Skin epidermis (tissue), 12 donors: ENCODE measurements around the gene EPAS1.

Source experiments
- H3K27ac ChIP-seq, 21 experiments: fragments of 200-600 bp; sonication (generic) in 11 of 21; one replicate each; pipeline ENCODE4 v1.5.0; 2020; ENCODE audit warnings: mild to moderate bottlenecking in 3 of 21, inconsistent platforms in 2 of 21, moderate library complexity in 2 of 21
- H3K4me3 ChIP-seq, 7 experiments: fragments of 200-600 bp; sonication (generic) in 2 of 7; one replicate each; pipeline ENCODE4 v1.5.0; 2020; ENCODE audit warnings: inconsistent platforms in 2 of 7, mild to moderate bottlenecking in 2 of 7, moderate library complexity in 1 of 7

The EPAS1 gene

DNA sequence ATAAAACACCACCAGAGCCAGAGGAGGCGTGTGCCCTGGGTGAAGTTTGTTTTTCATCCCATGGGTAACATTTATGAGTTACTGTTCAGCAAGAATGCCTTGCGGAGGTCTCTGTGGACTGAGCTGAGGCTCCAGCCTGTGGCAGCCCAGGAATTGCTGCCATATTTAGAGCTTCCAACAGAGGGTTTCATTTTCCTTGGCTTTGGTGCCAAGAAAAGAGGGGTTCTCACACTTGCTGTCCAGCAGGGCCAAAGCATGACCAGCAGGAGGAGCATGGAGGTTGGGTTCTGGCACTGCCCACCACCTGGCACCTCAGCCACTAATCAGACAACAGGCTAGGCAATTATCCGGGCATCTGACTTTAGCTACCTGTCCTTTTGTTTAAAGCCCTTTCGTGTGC is 36.7 kb downstream of the EPAS1 start:
- Histone ChIP-seq H3K27ac (peak overlapping the region in 19 of 21 experiments; percentile 5 to 87 (median 62)), H3K4me3 (no peak overlapping the region)

GRCh38 chr2:46334389-46335271 is 37.4 kb downstream of the EPAS1 start:
- H3K4me3 ChIP-seq, result no peak overlapping the region
- peak overlapping the region in 20 of 21 experiments; percentile 1 to 87 (median 66) for H3K27ac ChIP-seq

DNA sequence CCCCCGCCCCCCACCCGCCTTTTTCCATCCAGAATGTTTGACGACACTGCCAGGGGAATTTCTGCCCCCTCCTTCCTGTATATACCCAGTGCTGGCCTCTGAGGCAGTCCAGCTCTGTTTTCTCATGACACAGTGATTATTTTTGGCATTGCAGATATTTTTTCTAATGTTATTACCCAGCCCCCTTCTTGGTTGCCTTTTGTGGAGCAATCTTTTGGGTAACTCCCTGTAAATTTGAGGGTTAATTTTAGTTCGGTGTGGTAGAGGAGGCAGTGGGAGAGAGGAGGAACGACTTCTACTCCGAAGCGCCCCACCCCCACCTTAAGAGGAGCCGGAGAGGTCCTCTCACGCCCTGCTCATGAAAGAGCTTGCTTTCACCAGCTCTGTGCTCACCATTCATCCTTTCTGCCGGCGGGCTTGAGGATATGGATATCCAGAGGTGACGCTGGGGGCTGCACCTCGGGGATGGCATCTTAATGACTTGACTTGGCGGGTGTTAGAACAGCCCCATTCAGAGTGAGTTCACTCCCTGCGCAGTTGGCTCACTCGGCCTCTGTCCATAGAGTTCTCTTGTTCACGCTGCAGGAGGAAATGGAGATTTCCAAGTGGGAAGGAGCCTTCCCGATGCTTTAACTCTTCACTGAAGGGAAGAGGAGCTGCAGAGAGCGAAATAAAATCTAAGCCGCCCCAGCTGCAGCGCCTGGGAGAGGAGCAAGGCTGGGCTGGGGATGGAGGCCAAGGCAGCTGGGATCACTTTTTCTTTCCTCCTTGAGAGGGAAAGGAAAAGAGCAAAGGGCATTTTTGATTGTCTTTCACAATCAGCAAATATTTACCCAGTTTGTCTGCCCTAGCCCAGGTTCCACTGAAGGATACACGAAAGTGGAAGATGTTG is 38.4 kb downstream of the EPAS1 start:
- H3K27ac ChIP-seq, result peak overlapping the region; percentile 7 to 87 (median 62)
- H3K4me3 ChIP-seq, result peak overlapping the region in 2 of 7 experiments; percentile 5 to 21

DNA sequence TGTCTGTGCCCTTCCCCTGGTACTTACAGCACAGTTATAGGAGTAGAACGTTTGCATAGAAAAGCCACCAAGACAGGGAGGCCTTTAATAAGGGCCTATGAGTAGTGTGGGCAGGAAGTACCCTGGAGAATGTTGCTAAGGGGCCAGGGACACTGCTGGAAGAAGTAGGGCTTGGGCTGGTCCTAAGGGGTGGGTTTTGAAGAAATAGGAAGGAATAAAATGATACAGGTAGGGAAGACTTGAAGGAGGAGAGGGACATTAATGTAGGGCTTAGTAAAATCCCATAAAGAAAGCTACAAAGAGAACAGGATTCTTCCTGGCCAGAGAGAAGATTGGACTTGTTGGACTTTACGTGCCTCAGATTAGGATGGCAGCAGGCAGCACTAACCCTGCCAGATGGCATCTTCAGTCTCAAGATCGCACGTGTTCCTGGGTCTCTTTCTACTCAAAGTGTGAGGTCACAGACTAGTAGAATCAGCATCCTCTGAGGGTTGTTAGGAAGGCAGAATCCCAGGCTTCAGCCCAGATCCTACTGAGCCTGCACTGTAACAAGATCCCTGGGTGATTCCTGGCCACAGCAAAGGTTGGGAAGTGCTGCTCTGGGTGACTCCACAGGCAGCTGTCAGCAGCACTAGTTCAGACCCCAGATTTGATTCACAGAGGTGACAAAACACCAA is 39.2 kb downstream of the EPAS1 start:
- Histone ChIP-seq H3K4me3 (no peak overlapping the region), H3K27ac (peak overlapping the region in 20 of 21 experiments; percentile 12 to 87 (median 66))

- Histone ChIP-seq H3K27ac (peak overlapping the region in 10 of 21 experiments; percentile 10 to 87 (median 54)), H3K4me3 (no peak overlapping the region)
These were observed 40.2 kb downstream of the EPAS1 start for GRCh38 chr2:46337208-46337994.

GRCh38 chr2:46338674-46339073 is 41.5 kb downstream of the EPAS1 start:
- peak overlapping the region in 1 of 21 experiments; percentile 29 for H3K27ac ChIP-seq
- H3K4me3 ChIP-seq, result no peak overlapping the region

GRCh38 chr2:46339200-46339599 is 42.0 kb downstream of the EPAS1 start:
- peak overlapping the region in 1 of 21 experiments; percentile 9 for H3K27ac ChIP-seq
- no peak overlapping the region for H3K4me3 ChIP-seq

DNA sequence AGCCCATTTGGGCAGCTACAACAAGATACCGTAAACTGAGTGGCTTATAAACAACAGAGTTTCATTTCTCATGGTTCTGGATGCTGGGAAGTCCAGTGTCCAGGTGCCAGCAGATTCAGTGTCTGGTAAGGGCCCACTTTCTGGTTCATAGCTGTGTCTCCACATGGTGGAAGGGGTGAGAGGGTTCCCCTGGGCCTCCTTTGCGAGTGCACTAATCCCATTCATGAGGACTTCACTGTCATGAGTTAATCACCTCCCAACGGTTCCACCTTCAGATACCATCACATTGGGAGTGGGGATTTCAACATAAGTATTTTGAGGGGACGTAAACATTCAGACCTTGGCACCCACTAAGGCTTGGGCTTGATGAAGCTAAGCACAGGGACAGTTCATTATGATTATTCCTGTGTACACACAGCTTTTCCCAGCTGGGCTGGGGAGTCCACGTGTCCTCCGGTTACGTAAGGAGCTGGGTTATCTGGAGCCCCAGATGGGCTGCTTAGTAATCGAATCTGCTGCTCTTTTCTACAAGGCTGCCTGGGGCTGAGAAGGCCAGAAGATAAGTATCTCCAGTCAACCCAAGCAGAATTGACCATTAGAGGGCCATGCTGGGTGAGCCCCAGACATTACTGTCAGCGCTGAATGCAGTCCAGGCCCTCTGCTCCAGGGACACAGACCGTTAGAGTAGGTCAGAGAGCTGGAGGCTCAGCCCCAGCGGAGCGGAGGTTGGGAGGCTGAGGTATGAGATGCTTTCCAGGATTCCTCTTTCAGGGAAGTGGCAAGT is 42.7 kb downstream of the EPAS1 start:
- Histone ChIP-seq H3K4me3 (no peak overlapping the region), H3K27ac (peak overlapping the region in 2 of 21 experiments; percentile 9 to 12)

- no peak overlapping the region for H3K27ac ChIP-seq
These were observed 43.7 kb downstream of the EPAS1 start for GRCh38 chr2:46340740-46341420.

DNA sequence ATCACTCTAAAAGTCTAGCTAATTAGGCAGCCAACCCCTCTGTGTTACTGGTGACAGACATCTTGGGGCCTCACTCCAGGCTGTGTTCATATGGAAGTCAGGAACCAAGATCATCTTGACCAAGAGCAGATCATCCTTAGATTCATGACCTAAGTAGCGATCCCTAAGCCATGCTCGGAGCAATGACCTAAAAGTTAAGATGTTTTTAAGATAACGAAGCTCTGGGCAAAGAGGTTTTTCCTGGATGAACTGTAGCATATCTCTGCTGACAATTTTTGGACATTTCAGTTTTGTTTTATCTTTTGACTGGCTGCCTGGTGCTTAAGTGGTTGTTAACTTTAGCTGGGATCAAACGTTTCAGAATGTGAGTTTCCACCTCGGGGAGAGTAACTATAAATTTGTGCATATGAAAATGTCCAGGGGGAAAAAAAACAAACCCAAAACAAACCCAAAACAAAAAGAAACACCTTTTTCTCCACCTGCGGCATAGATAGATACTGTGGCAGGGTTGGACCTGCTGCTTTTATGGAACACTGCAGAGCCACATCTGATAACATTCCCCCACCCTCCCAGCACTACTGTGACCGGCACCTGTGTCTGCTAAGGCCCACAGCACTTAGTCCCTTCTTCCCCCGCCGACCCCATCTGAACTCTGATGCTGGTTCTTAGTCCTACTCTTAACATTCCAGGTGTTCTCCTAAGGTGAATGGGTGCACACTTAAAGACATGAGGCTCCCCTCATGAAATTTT is 45.5 kb downstream of the EPAS1 start:
- H3K27ac ChIP-seq, result no peak overlapping the region
- no peak overlapping the region for H3K4me3 ChIP-seq

More at GRCh38 chr2:46340740-46341420, 43.7 kb downstream of the EPAS1 start:
- no peak overlapping the region for H3K4me3 ChIP-seq

DNA sequence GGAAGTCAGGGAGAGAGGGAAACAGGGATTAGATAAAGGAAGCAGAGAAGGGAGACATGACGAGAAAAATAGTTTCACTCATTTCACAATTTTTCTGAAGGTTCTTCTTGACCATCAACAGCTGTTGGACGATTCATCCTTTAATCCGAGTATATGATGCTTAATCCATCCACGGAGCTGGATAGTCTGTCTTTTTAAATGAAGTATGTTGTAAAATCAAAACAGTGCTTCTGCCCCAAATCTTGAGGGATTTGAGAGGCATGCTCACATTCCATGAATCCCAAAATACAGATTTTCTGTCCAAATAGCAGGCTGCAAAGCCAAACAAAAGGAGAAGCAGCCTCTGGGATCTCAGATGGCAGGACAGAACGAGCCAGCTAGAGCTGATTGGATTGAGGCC is 47.5 kb downstream of the EPAS1 start:
- Histone ChIP-seq H3K27ac (peak overlapping the region in 1 of 21 experiments; percentile 21), H3K4me3 (no peak overlapping the region)

GRCh38 chr2:46345775-46346174 is 48.6 kb downstream of the EPAS1 start:
- no peak overlapping the region for H3K4me3 ChIP-seq
- H3K27ac ChIP-seq, result no peak overlapping the region

DNA sequence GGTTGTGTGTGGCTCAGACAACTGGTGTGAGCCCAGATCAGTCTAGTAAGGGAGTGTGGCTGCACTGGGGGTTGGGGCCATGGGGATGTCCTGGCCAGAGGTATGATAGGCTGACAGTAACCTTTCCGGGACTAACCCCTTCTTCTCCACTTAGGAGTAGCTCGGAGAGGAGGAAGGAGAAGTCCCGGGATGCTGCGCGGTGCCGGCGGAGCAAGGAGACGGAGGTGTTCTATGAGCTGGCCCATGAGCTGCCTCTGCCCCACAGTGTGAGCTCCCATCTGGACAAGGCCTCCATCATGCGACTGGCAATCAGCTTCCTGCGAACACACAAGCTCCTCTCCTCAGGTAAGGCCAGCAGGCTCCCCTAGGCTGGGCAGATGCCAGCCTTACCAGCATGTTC is 49.5 kb downstream of the EPAS1 start:
- Histone ChIP-seq H3K4me3 (no peak overlapping the region), H3K27ac (peak overlapping the region in 1 of 21 experiments; percentile 3)

- H3K4me3 ChIP-seq, result no peak overlapping the region
- peak overlapping the region in 2 of 21 experiments; percentile 1 to 33 for H3K27ac ChIP-seq
These were observed 50.6 kb downstream of the EPAS1 start for GRCh38 chr2:46347648-46348280.

GRCh38 chr2:46349115-46349547 is 51.9 kb downstream of the EPAS1 start:
- H3K27ac ChIP-seq, result no peak overlapping the region
- no peak overlapping the region for H3K4me3 ChIP-seq

- H3K4me3 ChIP-seq, result no peak overlapping the region
- peak overlapping the region in 1 of 21 experiments; percentile 33 for H3K27ac ChIP-seq
These were observed 53.0 kb downstream of the EPAS1 start for GRCh38 chr2:46350029-46350689.
